ENCODE data around the gene SPRING1. TPM values are rescaled to one million over a fixed set of nuclear protein-coding genes. Genes with fewer than 3 reads are reported as not detected.

Gene SPRING1
- 22.8 TPM for total RNA-seq
- 10 to 100 TPM; 18.2 to 28.5 (median 23.2) TPM for polyA plus RNA-seq

- peak within 1 kb of the TSS; percentile 92 to 97 (median 96) for H3K4me3 Mint-ChIP-seq
- Histone ChIP-seq H3K4me3 (ENCODE audit: low read depth, low read length) (peak within 1 kb of the TSS; percentile 94), H3K4me1 (ENCODE audit: control insufficient read depth, insufficient read depth, low read length, poor library complexity, severe bottlenecking) (peaks cover 26% of the 10 kb centered on the region), H3K36me3 (ENCODE audit: control insufficient read depth, insufficient read depth, low read length) (peaks cover 15% of the 10 kb centered on the region), H3K9me3 (ENCODE audit: control insufficient read depth in 2 of 2, low read length in 2 of 2) (no peaks in the 10 kb centered on the region), H3K27ac (ENCODE audit: insufficient read depth, low read length, poor library complexity, severe bottlenecking) (peak within 1 kb of the TSS; percentile 72), H3K27me3 (ENCODE audit: control insufficient read depth, insufficient read depth, low read length) (no peaks in the 10 kb centered on the region)
- peaks cover 15% of the 10 kb centered on the region for H3K36me3 Mint-ChIP-seq
- peak; percentile 97 to 98 for ATAC-seq (ENCODE audit: low read depth in 2 of 2)
- H3K4me1 Mint-ChIP-seq: peaks cover 20 to 42% (median 28%) of the 10 kb centered on the region in 4 donors
- DNase-seq: peak; percentile 99 to 100 (median 99)
- H3K27me3 Mint-ChIP-seq: peaks cover 8% of the 10 kb centered on the region
- peak within 1 kb of the TSS; percentile 32 to 90 (median 76) for H3K27ac Mint-ChIP-seq
- H3K9me3 Mint-ChIP-seq: peaks cover 0 to 2% (median 0%) of the 10 kb centered on the region in 7 donors
Observed at GRCh38 chr12:116737774-116738657, at the start of gene SPRING1, which contains the start of gene RNFT2. Gene SPRING1 (minus strand): TSS chr12:116738069. CDS start chr12:116737900, 169 bp downstream. Gene RNFT2 (plus strand): TSS chr12:116738315. CDS start chr12:116740498, 2,183 bp downstream.

- no peak overlapping the region for H3K27ac ChIP-seq (ENCODE audit: insufficient read depth, low read length, poor library complexity, severe bottlenecking)
- no peak overlapping the region for H3K4me3 ChIP-seq (ENCODE audit: low read depth, low read length)
- no peaks in the 10 kb centered on the region for H3K27me3 ChIP-seq (ENCODE audit: control insufficient read depth, insufficient read depth, low read length)
- H3K4me3 Mint-ChIP-seq: no peak overlapping the region
- peaks cover 0 to 2% (median 0%) of the 10 kb centered on the region in 7 donors for H3K9me3 Mint-ChIP-seq
- H3K36me3 ChIP-seq (ENCODE audit: control insufficient read depth, insufficient read depth, low read length): peaks cover 3% of the 10 kb centered on the region
- no peak overlapping the region for H3K27ac Mint-ChIP-seq
- DNase-seq (no peak), ATAC-seq (ENCODE audit: low read depth in 2 of 2) (no peak)
- peaks cover 0 to 4% (median 0%) of the 10 kb centered on the region in 4 donors for H3K4me1 Mint-ChIP-seq
- no peaks in the 10 kb centered on the region for H3K4me1 ChIP-seq (ENCODE audit: control insufficient read depth, insufficient read depth, low read length, poor library complexity, severe bottlenecking)
- H3K27me3 Mint-ChIP-seq: no peaks in the 10 kb centered on the region
- peaks cover 53% of the 10 kb centered on the region for H3K36me3 Mint-ChIP-seq
- no peaks in the 10 kb centered on the region for H3K9me3 ChIP-seq (ENCODE audit: control insufficient read depth in 2 of 2, low read length in 2 of 2)
Observed at GRCh38 chr12:116784238-116784612, 46.4 kb upstream of the SPRING1 start.

- H3K27me3 ChIP-seq (ENCODE audit: control insufficient read depth, insufficient read depth, low read length): no peaks in the 10 kb centered on the region
- H3K27ac ChIP-seq (ENCODE audit: insufficient read depth, low read length, poor library complexity, severe bottlenecking): no peak overlapping the region
- no peak overlapping the region for H3K4me3 Mint-ChIP-seq
- peaks cover 3% of the 10 kb centered on the region for H3K36me3 ChIP-seq (ENCODE audit: control insufficient read depth, insufficient read depth, low read length)
- no peak overlapping the region for H3K27ac Mint-ChIP-seq
- peaks cover 57% of the 10 kb centered on the region for H3K36me3 Mint-ChIP-seq
- H3K4me1 ChIP-seq (ENCODE audit: control insufficient read depth, insufficient read depth, low read length, poor library complexity, severe bottlenecking): no peaks in the 10 kb centered on the region
- no peaks in the 10 kb centered on the region for H3K27me3 Mint-ChIP-seq
- ATAC-seq (ENCODE audit: low read depth in 2 of 2) (no peak), DNase-seq (no peak)
- H3K9me3 Mint-ChIP-seq: peaks cover 0 to 2% (median 0%) of the 10 kb centered on the region in 7 donors
- H3K4me1 Mint-ChIP-seq: peaks cover 0 to 4% (median 0%) of the 10 kb centered on the region in 4 donors
- H3K4me3 ChIP-seq (ENCODE audit: low read depth, low read length): no peak overlapping the region
- H3K9me3 ChIP-seq (ENCODE audit: control insufficient read depth in 2 of 2, low read length in 2 of 2): no peaks in the 10 kb centered on the region
Observed at GRCh38 chr12:116783525-116784237, 45.8 kb upstream of the SPRING1 start.

- H3K36me3 Mint-ChIP-seq: peaks cover 46% of the 10 kb centered on the region
- H3K9me3 ChIP-seq (ENCODE audit: control insufficient read depth in 2 of 2, low read length in 2 of 2): no peaks in the 10 kb centered on the region
- no peak overlapping the region for H3K27ac Mint-ChIP-seq
- no peaks in the 10 kb centered on the region for H3K27me3 Mint-ChIP-seq
- no peak overlapping the region for H3K4me3 ChIP-seq (ENCODE audit: low read depth, low read length)
- H3K4me3 Mint-ChIP-seq: no peak overlapping the region
- no peaks in the 10 kb centered on the region for H3K27me3 ChIP-seq (ENCODE audit: control insufficient read depth, insufficient read depth, low read length)
- peaks cover 0 to 4% (median 0%) of the 10 kb centered on the region in 4 donors for H3K4me1 Mint-ChIP-seq
- DNase-seq (no peak), ATAC-seq (ENCODE audit: low read depth in 2 of 2) (no peak)
- no peak overlapping the region for H3K27ac ChIP-seq (ENCODE audit: insufficient read depth, low read length, poor library complexity, severe bottlenecking)
- no peaks in the 10 kb centered on the region for H3K4me1 ChIP-seq (ENCODE audit: control insufficient read depth, insufficient read depth, low read length, poor library complexity, severe bottlenecking)
- H3K36me3 ChIP-seq (ENCODE audit: control insufficient read depth, insufficient read depth, low read length): no peaks in the 10 kb centered on the region
- H3K9me3 Mint-ChIP-seq: peaks cover 0 to 2% (median 0%) of the 10 kb centered on the region in 7 donors
Observed at GRCh38 chr12:116780942-116781341, 43.1 kb upstream of the SPRING1 start.

- H3K27me3 Mint-ChIP-seq: no peaks in the 10 kb centered on the region
- no peaks in the 10 kb centered on the region for H3K36me3 ChIP-seq (ENCODE audit: control insufficient read depth, insufficient read depth, low read length)
- H3K4me1 ChIP-seq (ENCODE audit: control insufficient read depth, insufficient read depth, low read length, poor library complexity, severe bottlenecking): no peaks in the 10 kb centered on the region
- H3K9me3 Mint-ChIP-seq: peaks cover 0 to 2% (median 0%) of the 10 kb centered on the region in 7 donors
- H3K4me3 ChIP-seq (ENCODE audit: low read depth, low read length): no peak overlapping the region
- H3K4me1 Mint-ChIP-seq: peaks cover 0 to 4% (median 0%) of the 10 kb centered on the region in 4 donors
- no peak for DNase-seq
- H3K4me3 Mint-ChIP-seq: no peak overlapping the region
- no peak overlapping the region for H3K27ac Mint-ChIP-seq
- peaks cover 34% of the 10 kb centered on the region for H3K36me3 Mint-ChIP-seq
- H3K27ac ChIP-seq (ENCODE audit: insufficient read depth, low read length, poor library complexity, severe bottlenecking): no peak overlapping the region
- H3K9me3 ChIP-seq (ENCODE audit: control insufficient read depth in 2 of 2, low read length in 2 of 2): no peaks in the 10 kb centered on the region
- ATAC-seq (ENCODE audit: low read depth in 2 of 2): no peak
- no peaks in the 10 kb centered on the region for H3K27me3 ChIP-seq (ENCODE audit: control insufficient read depth, insufficient read depth, low read length)
Observed at GRCh38 chr12:116779597-116779996, 41.7 kb upstream of the SPRING1 start.

- Histone ChIP-seq H3K9me3 (ENCODE audit: control insufficient read depth in 2 of 2, low read length in 2 of 2) (no peaks in the 10 kb centered on the region), H3K4me3 (ENCODE audit: low read depth, low read length) (no peak overlapping the region), H3K27ac (ENCODE audit: insufficient read depth, low read length, poor library complexity, severe bottlenecking) (no peak overlapping the region), H3K4me1 (ENCODE audit: control insufficient read depth, insufficient read depth, low read length, poor library complexity, severe bottlenecking) (no peaks in the 10 kb centered on the region), H3K36me3 (ENCODE audit: control insufficient read depth, insufficient read depth, low read length) (no peaks in the 10 kb centered on the region), H3K27me3 (ENCODE audit: control insufficient read depth, insufficient read depth, low read length) (no peaks in the 10 kb centered on the region)
- peaks cover 0 to 2% (median 0%) of the 10 kb centered on the region in 7 donors for H3K9me3 Mint-ChIP-seq
- H3K36me3 Mint-ChIP-seq: peaks cover 29% of the 10 kb centered on the region
- no peak overlapping the region for H3K27ac Mint-ChIP-seq
- ATAC-seq (ENCODE audit: low read depth in 2 of 2) (no peak), DNase-seq (no peak)
- no peak overlapping the region for H3K4me3 Mint-ChIP-seq
- H3K4me1 Mint-ChIP-seq: no peaks in the 10 kb centered on the region
- H3K27me3 Mint-ChIP-seq: no peaks in the 10 kb centered on the region
Observed at GRCh38 chr12:116777245-116777644, 39.4 kb upstream of the SPRING1 start.

GRCh38 chr12:116774020-116774419 lies 36.2 kb upstream of the SPRING1 start:
- Mint-ChIP-seq H3K4me3 (no peak overlapping the region), H3K4me1 (no peaks in the 10 kb centered on the region), H3K36me3 (peaks cover 10% of the 10 kb centered on the region), H3K27me3 (no peaks in the 10 kb centered on the region), H3K27ac (no peak overlapping the region), H3K9me3 (peaks cover 0 to 2% (median 0%) of the 10 kb centered on the region in 7 donors)
- Histone ChIP-seq H3K4me1 (ENCODE audit: control insufficient read depth, insufficient read depth, low read length, poor library complexity, severe bottlenecking) (no peaks in the 10 kb centered on the region), H3K9me3 (ENCODE audit: control insufficient read depth in 2 of 2, low read length in 2 of 2) (no peaks in the 10 kb centered on the region), H3K27ac (ENCODE audit: insufficient read depth, low read length, poor library complexity, severe bottlenecking) (no peak overlapping the region), H3K27me3 (ENCODE audit: control insufficient read depth, insufficient read depth, low read length) (no peaks in the 10 kb centered on the region), H3K4me3 (ENCODE audit: low read depth, low read length) (no peak overlapping the region), H3K36me3 (ENCODE audit: control insufficient read depth, insufficient read depth, low read length) (no peaks in the 10 kb centered on the region)
- DNase-seq (no peak), ATAC-seq (ENCODE audit: low read depth in 2 of 2) (no peak)
